Measurements from ENCODE around the gene SDK2. TPM values are rescaled to one million over a fixed set of nuclear protein-coding genes. Genes with fewer than 3 reads are reported as not detected.

SDK2 gene
- total and polyA plus RNA-seq, 2 of the 8 experiments (the other 6 are each of a cell fraction or from before 2014, with no cell fraction given), result 3.9 to 4.1 TPM

GRCh38 chr17:73389411-73389810, 254.8 kb downstream of the SDK2 start:
- Histone ChIP-seq H3K36me3 (ENCODE audit: control insufficient read depth in 2 of 4, insufficient read depth in 4 of 4, low read length in 3 of 4) (peaks cover 0 to 7% (median 0%) of the 10 kb centered on the region in 4 experiments; a peak in 3 of 8 replicates), H4K91ac (replicated peaks; ENCODE audit: insufficient read length, low read length) (no peak overlapping the region), H3K27me3 (replicated peaks in 1 of 4; ENCODE audit: control insufficient read depth in 3 of 4, extremely low read depth in 1 of 4, insufficient read depth in 3 of 4, low read length in 3 of 4) (no peaks in the 10 kb centered on the region), H2BK120ac (replicated peaks; ENCODE audit: low read depth, low read length) (no peak overlapping the region), H4K5ac (ENCODE audit: insufficient read length, low read depth, low read length) (no peak overlapping the region), H3K79me1 (ENCODE audit: low read depth, low read length) (no peaks in the 10 kb centered on the region), H3K4me3 (ENCODE audit: extremely low read depth in 1 of 4, insufficient read depth in 2 of 4, low read depth in 3 of 4, low read length in 4 of 4) (no peak overlapping the region), H4K20me1 (replicated peaks in 1 of 2; ENCODE audit: control insufficient read depth in 1 of 2, insufficient read depth in 2 of 2, low read length in 2 of 2) (peaks cover 0 to 1% of the 10 kb centered on the region in 2 experiments), H2BK5ac (ENCODE audit: low read depth, low read length) (no peak overlapping the region), H3K27ac (ENCODE audit: low read depth, low read length) (no peak overlapping the region), H3K9ac (replicated peaks in 1 of 4; ENCODE audit: extremely low read depth in 1 of 4, low read depth in 3 of 4, low read length in 3 of 4) (no peak overlapping the region), H3K4me2 (ENCODE audit: insufficient read depth in 1 of 2, low read depth in 2 of 2, low read length in 2 of 2) (no peak overlapping the region), H3K23me2 (ENCODE audit: low read depth, low read length) (no peaks in the 10 kb centered on the region), H3K23ac (ENCODE audit: insufficient read length) (no peak overlapping the region), H3K4ac (replicated peaks; ENCODE audit: insufficient read length, low read depth, low read length) (no peak overlapping the region), H3K18ac (ENCODE audit: extremely low read depth, low read length) (no peak overlapping the region), H2AK5ac (ENCODE audit: low read depth, low read length) (no peak overlapping the region), H3K79me2 (ENCODE audit: control insufficient read depth in 1 of 2, insufficient read depth in 2 of 2, low read length in 2 of 2) (no peaks in the 10 kb centered on the region), H4K8ac (ENCODE audit: extremely low read depth, insufficient read depth, low read length) (no peak overlapping the region), H3K14ac (ENCODE audit: insufficient read length) (no peak overlapping the region), H3K4me1 (replicated peaks in 1 of 4; ENCODE audit: control insufficient read depth in 3 of 4, insufficient read depth in 4 of 4, low read length in 3 of 4) (no peaks in the 10 kb centered on the region; a peak in 2 of 7 replicates), H2BK12ac (ENCODE audit: low read depth, low read length) (no peak overlapping the region), H3K9me3 (ENCODE audit: insufficient read depth in 2 of 2, low read depth in 1 of 2, low read length in 1 of 2) (no peaks in the 10 kb centered on the region), H3K56ac (replicated peaks; ENCODE audit: insufficient read length, low read depth, low read length) (no peak overlapping the region), H2BK20ac (ENCODE audit: low read length) (no peak overlapping the region), H2BK15ac (ENCODE audit: low read length) (no peak overlapping the region), H2AFZ (ENCODE audit: low read length) (no peak overlapping the region)
- no peak for DNase-seq (ENCODE audit: low read depth in 1 of 2, low spot score in 2 of 2)
- ChIA-PET CTCF (ENCODE audit: partially characterized antibody) (interaction anchor here (1.0 kb wide), 1 partner anchor 175 kb away, joined by 4 read pairs; no protein-coding TSS in a partner anchor), POLR2A (ENCODE audit: partially characterized antibody) (no interaction called here)
- 95% methylated on average over 6 of the region's 6 CpGs; no CpG with 5 or more reads in 1 of the 2 experiments for WGBS, 2 experiments (ENCODE audit: extremely low coverage in 1 of 2, insufficient coverage in 1 of 2, insufficient read length in 1 of 2, insufficient replicate concordance in 2 of 2, low coverage in 1 of 2, low lambda C conversion rate in 2 of 2, missing lambda C conversion rate in 1 of 2)
- no peak for FAIRE-seq
- TF ChIP-seq CHD1 (IDR thresholded peaks at IDR 0.05; ENCODE audit: low read depth, low read length) (no peak), BCL11A (IDR thresholded peaks at IDR 0.05; ENCODE audit: low read depth in 2 of 2, low read length in 2 of 2) (no peak), FOSL1 (IDR thresholded peaks at IDR 0.05; ENCODE audit: insufficient read depth, low read depth, low read length) (no peak), SIRT6 (IDR thresholded peaks at IDR 0.05; ENCODE audit: low read length) (no peak), CHD2 (IDR thresholded peaks at IDR 0.05; ENCODE audit: low read length) (no peak), BRCA1 (IDR thresholded peaks at IDR 0.05; ENCODE audit: low read depth, low read length) (no peak), ATF2 (IDR thresholded peaks at IDR 0.05; ENCODE audit: low read length) (no peak), SAP30 (IDR thresholded peaks at IDR 0.05; ENCODE audit: insufficient read depth, insufficient replicate concordance, low read length) (no peak), POLR2A (IDR thresholded peaks at IDR 0.05; ENCODE audit: control extremely low read depth in 1 of 2, low read depth in 2 of 2, low read length in 2 of 2) (no peak), RFX5 (IDR thresholded peaks at IDR 0.05; ENCODE audit: borderline replicate concordance, low read depth, low read length) (no peak), TAF7 (optimal IDR thresholded peaks at IDR 0.05; ENCODE audit: borderline replicate concordance, low read depth, low read length) (no peak), CTBP2 (IDR thresholded peaks at IDR 0.05; ENCODE audit: borderline replicate concordance, insufficient read depth, insufficient read length, low read length) (no peak)
